ENCODE results near the gene GPR153.

- TF ChIP-seq CTCF (IDR thresholded peaks at IDR 0.05; ENCODE audit: low read depth, low read length, missing input control) (no peak), GABPA (IDR thresholded peaks at IDR 0.05 in 1 of 2, conservative IDR thresholded peaks at IDR 0.05 in 1 of 2) (no peak), ATF3 (IDR thresholded peaks at IDR 0.05) (no peak), MAX (IDR thresholded peaks at IDR 0.05) (no peak)
Measured at GRCh38 chr1:6235296-6235677, 25.6 kb downstream of the GPR153 start.

Measured in liver (tissue), 3 donors.